ENCODE data around the gene TMEM125.

DNA sequence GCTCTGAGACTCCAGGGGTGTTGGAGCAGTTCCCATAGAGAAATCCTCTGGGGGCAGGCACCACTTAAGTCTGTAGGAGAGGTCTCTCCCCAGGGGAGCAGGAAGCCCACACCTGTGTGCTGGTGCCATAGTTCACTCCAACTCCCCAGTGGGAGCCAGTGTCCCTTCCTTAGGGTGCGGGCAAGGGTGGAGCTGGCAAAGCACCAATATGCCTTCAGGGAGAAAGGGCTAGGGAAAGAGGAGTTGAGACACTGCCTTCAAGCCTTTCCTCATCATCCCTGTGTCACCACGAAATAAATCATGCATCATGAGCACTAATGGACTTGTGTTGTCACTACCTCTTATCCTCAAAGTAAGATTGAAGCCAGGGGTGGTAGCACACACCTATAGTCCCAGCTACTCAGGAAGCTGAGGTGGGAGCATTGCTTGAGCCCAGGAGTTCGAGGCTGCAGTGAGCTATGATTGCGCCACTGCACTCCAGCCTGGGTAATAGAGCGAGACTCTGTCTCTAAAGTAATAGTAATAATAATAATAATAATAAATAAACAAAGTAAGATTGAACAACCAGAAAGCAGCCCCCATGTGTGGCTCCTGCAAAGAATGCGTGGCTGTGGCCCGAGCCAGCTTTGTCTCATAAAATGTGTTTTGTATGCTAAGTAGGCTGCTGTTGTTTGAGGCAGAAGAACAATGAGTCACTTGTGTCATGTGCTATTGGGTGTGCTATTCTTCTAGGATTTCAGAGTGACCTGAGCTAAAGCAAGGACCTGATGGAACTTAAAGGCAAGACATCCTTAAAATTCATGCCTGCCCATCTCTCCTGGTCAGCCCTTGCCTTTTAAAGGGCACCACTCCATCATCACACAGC lies 24.3 kb downstream of the TMEM125 start:
- TF ChIP-seq POLR2A (IDR thresholded peaks at IDR 0.05), result no peak
- TF ChIP-seq, protein P1, sequence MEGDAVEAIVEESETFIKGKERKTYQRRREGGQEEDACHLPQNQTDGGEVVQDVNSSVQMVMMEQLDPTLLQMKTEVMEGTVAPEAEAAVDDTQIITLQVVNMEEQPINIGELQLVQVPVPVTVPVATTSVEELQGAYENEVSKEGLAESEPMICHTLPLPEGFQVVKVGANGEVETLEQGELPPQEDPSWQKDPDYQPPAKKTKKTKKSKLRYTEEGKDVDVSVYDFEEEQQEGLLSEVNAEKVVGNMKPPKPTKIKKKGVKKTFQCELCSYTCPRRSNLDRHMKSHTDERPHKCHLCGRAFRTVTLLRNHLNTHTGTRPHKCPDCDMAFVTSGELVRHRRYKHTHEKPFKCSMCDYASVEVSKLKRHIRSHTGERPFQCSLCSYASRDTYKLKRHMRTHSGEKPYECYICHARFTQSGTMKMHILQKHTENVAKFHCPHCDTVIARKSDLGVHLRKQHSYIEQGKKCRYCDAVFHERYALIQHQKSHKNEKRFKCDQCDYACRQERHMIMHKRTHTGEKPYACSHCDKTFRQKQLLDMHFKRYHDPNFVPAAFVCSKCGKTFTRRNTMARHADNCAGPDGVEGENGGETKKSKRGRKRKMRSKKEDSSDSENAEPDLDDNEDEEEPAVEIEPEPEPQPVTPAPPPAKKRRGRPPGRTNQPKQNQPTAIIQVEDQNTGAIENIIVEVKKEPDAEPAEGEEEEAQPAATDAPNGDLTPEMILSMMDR (IDR thresholded peaks at IDR 0.05), result no peak
